Gastrocnemius medialis (tissue), 4 donors: ENCODE data around the gene KANSL1. TPM values are rescaled to one million over a fixed set of nuclear protein-coding genes. Genes with fewer than 3 reads are reported as not detected.
"Not testable (repeated sequence)": the region's sequence is repeated elsewhere in the genome, so short reads cannot be mapped to it uniquely, and the experiment has no call there.

ENCODE experiments used
- ATAC-seq, 2 donors: fragments of 150-250 bp; one replicate each; pipeline ENCODE4 v1.9.1; 2016
- DNase-seq, 2 donors: peaks; one replicate each; pipeline ENCODE4 v3.0.0-alpha.2; 2019
- H3K27ac ChIP-seq, 4 donors: fragments of 200-600 bp; sonication (generic); 1 replicate in 1 of 4; 2 replicates in 3 of 4; pipeline ENCODE4 v1.5.1; 2016 to 2018; ENCODE audit warnings: mild to moderate bottlenecking in 2 of 4, moderate library complexity in 1 of 4
- H3K27me3 ChIP-seq, 3 donors: fragments of 200-600 bp; sonication (generic) in 2 of 3; 1 replicate in 1 of 3; 2 replicates in 2 of 3; pipeline versions ENCODE4 v1.5.1 to v1.6.0; 2016 to 2019; ENCODE audit warnings: mild to moderate bottlenecking in 1 of 3, moderate library complexity in 1 of 3
- H3K36me3 ChIP-seq, 2 donors: fragments of 200-600 bp; sonication (generic) in 1 of 2; one replicate each; pipeline ENCODE4 v1.5.1; 2017 to 2018
- H3K4me1 ChIP-seq, 2 donors: fragments of 200-600 bp; sonication (generic) in 1 of 2; one replicate each; pipeline ENCODE4 v1.5.1; 2016 to 2017; ENCODE audit warnings: mild to moderate bottlenecking in 2 of 2
- H3K4me3 ChIP-seq, 4 donors: fragments of 200-600 bp; sonication (generic) in 3 of 4; 1 replicate in 1 of 4; 2 replicates in 3 of 4; pipeline ENCODE4 v1.5.1; 2016 to 2019; ENCODE audit warnings: mild to moderate bottlenecking in 2 of 4
- H3K9me3 ChIP-seq, 3 donors: fragments of 200-600 bp; sonication (generic) in 2 of 3; 1 replicate in 1 of 3; 2 replicates in 2 of 3; pipeline ENCODE4 v1.5.1; 2016 to 2019
- POLR2A ChIP-seq, 2 donors: fragments of 450-650 bp; IDR thresholded peaks; one replicate each; pipeline ENCODE4 v1.6.1; 2017; ENCODE audit warnings: antibody characterized with exemption in 2 of 2, mild to moderate bottlenecking in 2 of 2, moderate library complexity in 2 of 2
- in situ Hi-C, 4 donors: fragments of 200-750 bp; cut with MboI; loops; one replicate each; pipeline versions ENCODE4 v1.15.0 to v1.8.0; 2017; ENCODE audit warnings: low sequenced_read_pairs in 4 of 4
- intact Hi-C: fragments of 100-400 bp; cut with DNase I; formaldehyde crosslinking; loops from one replicate; pipeline ENCODE4 v1.15.1; 2023; ENCODE audit warnings: low total_unique reads
- total RNA-seq, 4 donors: library from RNA; depleted of rRNA; stranded (reverse); fragments of >200 nt; gene quantifications; one replicate each; pipeline versions ENCODE4 v1.1.0 to v1.2.3, GENCODE V29; 2016
- TF ChIP-seq, protein P1 (sequence below), 5 experiments: fragments of 450-650 bp in 3 of 5; fragments of 200-600 bp in 2 of 5; sonication (generic) in 2 of 5; IDR thresholded peaks in 4 of 5; conservative IDR thresholded peaks in 1 of 5; 1 replicate in 4 of 5; 2 replicates in 1 of 5; pipeline ENCODE4 v1.5.1; 2016 to 2019; ENCODE audit warnings: antibody characterized with exemption in 5 of 5, mild to moderate bottlenecking in 3 of 5, moderate library complexity in 3 of 5

The KANSL1 gene
- total RNA-seq, 4 donors from 2014 or later, result 19.9 to 35.9 (median 31.2) TPM

DNA sequence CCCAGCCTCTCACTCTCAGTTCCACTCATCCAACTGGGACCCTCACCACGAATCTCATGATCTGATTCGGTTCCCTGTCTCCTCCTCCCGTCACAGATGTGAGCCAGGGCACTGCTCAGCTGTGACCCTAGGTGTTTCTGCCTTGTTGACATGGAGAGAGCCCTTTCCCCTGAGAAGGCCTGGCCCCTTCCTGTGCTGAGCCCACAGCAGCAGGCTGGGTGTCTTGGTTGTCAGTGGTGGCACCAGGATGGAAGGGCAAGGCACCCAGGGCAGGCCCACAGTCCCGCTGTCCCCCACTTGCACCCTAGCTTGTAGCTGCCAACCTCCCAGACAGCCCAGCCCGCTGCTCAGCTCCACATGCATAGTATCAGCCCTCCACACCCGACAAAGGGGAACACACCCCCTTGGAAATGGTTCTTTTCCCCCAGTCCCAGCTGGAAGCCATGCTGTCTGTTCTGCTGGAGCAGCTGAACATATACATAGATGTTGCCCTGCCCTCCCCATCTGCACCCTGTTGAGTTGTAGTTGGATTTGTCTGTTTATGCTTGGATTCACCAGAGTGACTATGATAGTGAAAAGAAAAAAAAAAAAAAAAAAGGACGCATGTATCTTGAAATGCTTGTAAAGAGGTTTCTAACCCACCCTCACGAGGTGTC lies 167.6 kb downstream of the KANSL1 start:
- H3K36me3 ChIP-seq, result peaks cover 0 to 49% of the 10 kb centered on the region in 2 donors
- no peak for ATAC-seq

DNA sequence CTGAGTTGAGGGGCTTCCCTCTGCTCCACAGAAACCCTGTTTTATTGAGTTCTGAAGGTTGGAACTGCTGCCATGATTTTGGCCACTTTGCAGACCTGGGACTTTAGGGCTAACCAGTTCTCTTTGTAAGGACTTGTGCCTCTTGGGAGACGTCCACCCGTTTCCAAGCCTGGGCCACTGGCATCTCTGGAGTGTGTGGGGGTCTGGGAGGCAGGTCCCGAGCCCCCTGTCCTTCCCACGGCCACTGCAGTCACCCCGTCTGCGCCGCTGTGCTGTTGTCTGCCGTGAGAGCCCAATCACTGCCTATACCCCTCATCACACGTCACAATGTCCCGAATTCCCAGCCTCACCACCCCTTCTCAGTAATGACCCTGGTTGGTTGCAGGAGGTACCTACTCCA lies 168.2 kb downstream of the KANSL1 start:
- TF ChIP-seq POLR2A (IDR thresholded peaks at IDR 0.05), result no peak
- TF ChIP-seq, protein P1, sequence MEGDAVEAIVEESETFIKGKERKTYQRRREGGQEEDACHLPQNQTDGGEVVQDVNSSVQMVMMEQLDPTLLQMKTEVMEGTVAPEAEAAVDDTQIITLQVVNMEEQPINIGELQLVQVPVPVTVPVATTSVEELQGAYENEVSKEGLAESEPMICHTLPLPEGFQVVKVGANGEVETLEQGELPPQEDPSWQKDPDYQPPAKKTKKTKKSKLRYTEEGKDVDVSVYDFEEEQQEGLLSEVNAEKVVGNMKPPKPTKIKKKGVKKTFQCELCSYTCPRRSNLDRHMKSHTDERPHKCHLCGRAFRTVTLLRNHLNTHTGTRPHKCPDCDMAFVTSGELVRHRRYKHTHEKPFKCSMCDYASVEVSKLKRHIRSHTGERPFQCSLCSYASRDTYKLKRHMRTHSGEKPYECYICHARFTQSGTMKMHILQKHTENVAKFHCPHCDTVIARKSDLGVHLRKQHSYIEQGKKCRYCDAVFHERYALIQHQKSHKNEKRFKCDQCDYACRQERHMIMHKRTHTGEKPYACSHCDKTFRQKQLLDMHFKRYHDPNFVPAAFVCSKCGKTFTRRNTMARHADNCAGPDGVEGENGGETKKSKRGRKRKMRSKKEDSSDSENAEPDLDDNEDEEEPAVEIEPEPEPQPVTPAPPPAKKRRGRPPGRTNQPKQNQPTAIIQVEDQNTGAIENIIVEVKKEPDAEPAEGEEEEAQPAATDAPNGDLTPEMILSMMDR (IDR thresholded peaks at IDR 0.05 in 4 of 5, conservative IDR thresholded peaks at IDR 0.05 in 1 of 5), result no peak
- in situ Hi-C loops, result no loop called here
- H3K36me3 ChIP-seq, result peaks cover 0 to 49% of the 10 kb centered on the region in 2 donors
- no peak overlapping the region for H3K4me3 ChIP-seq
- peak overlapping the region in 1 of 4 donors; percentile 74 for H3K27ac ChIP-seq
- intact Hi-C loops, result no loop called here
- H3K4me1 ChIP-seq, result peaks cover 16 to 18% of the 10 kb centered on the region in 2 donors
- H3K9me3 ChIP-seq, result no peaks in the 10 kb centered on the region
- H3K27me3 ChIP-seq, result no peaks in the 10 kb centered on the region
- DNase-seq, result no peak
- ATAC-seq, result no peak

More for the DNA sequence above, 167.6 kb downstream of the KANSL1 start:
- peak overlapping the region in 2 of 4 donors; percentile 47 to 74 for H3K27ac ChIP-seq
- no peaks in the 10 kb centered on the region for H3K9me3 ChIP-seq
- in situ Hi-C loops (no loop called here), intact Hi-C loops (no loop called here)
- TF ChIP-seq, protein P1 (IDR thresholded peaks at IDR 0.05 in 4 of 5, conservative IDR thresholded peaks at IDR 0.05 in 1 of 5), result no peak
- TF ChIP-seq POLR2A (IDR thresholded peaks at IDR 0.05), result no peak
- H3K4me1 ChIP-seq, result peaks cover 16 to 18% of the 10 kb centered on the region in 2 donors
- no peak for DNase-seq
- no peak overlapping the region for H3K4me3 ChIP-seq
- H3K27me3 ChIP-seq, result no peaks in the 10 kb centered on the region

DNA sequence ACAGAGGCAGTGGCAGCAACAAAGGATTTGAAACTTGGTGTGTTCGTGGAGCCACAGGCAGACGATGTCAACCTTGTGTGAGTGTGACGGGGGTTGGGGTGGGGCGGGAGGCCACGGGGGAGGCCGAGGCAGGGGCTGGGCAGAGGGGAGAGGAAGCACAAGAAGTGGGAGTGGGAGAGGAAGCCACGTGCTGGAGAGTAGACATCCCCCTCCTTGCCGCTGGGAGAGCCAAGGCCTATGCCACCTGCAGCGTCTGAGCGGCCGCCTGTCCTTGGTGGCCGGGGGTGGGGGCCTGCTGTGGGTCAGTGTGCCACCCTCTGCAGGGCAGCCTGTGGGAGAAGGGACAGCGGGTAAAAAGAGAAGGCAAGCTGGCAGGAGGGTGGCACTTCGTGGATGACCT lies 168.6 kb downstream of the KANSL1 start:
- in situ Hi-C loops, result no loop called here
- Histone ChIP-seq H3K27me3 (no peaks in the 10 kb centered on the region), H3K36me3 (peaks cover 0 to 45% of the 10 kb centered on the region in 2 donors), H3K27ac (peak overlapping the region in 1 of 4 donors; percentile 74), H3K4me1 (peaks cover 16 to 18% of the 10 kb centered on the region in 2 donors), H3K9me3 (no peaks in the 10 kb centered on the region), H3K4me3 (no peak overlapping the region)
- DNase-seq (no peak), ATAC-seq (no peak)
- intact Hi-C loops, result no loop called here
- TF ChIP-seq POLR2A (IDR thresholded peaks at IDR 0.05), result no peak
- TF ChIP-seq, protein P1 (IDR thresholded peaks at IDR 0.05 in 4 of 5, conservative IDR thresholded peaks at IDR 0.05 in 1 of 5), result no peak

DNA sequence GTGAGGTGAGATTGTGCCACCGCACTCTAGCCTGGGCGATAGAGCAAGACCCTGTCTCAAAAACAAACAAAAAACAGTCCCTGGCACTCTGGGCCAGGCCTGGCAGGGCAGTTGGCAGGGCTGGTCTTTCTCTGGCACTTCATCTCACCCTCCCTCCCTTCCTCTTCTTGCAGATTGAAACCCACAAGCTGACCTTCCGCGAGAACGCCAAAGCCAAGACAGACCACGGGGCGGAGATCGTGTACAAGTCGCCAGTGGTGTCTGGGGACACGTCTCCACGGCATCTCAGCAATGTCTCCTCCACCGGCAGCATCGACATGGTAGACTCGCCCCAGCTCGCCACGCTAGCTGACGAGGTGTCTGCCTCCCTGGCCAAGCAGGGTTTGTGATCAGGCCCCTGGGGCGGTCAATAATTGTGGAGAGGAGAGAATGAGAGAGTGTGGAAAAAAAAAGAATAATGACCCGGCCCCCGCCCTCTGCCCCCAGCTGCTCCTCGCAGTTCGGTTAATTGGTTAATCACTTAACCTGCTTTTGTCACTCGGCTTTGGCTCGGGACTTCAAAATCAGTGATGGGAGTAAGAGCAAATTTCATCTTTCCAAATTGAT lies 169.3 kb downstream of the KANSL1 start:
- in situ Hi-C loops, result no loop called here
- peaks cover 0 to 38% of the 10 kb centered on the region in 2 donors for H3K36me3 ChIP-seq

DNA sequence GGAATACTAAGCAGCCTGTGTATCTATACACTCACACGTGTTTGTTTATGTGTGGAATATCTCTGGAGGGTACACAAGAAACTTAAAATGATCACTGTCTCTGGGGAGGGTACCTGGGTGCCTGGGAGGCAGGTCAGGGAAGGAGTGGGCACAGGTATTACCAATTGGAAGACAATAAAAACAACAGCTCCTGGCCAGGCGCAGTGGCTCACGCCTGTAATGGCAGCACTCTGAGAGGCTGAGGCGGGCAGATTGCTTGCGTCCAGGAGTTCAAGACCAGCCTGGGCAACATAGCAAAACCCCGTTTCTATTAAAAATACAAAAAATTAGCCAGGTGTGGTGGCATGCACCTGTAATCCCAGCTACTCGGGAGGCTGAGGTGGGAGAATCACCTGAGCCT lies 169.9 kb downstream of the KANSL1 start:
- Histone ChIP-seq H3K4me1 (peaks cover 15 to 17% of the 10 kb centered on the region in 2 donors), H3K36me3 (peaks cover 0 to 37% of the 10 kb centered on the region in 2 donors)
- intact Hi-C loops, H3K9me3 ChIP-seq, ATAC-seq, in situ Hi-C loops, H3K27me3 ChIP-seq, H3K4me3 ChIP-seq, DNase-seq, H3K27ac ChIP-seq: not testable (repeated sequence)

More for the DNA sequence above, 169.3 kb downstream of the KANSL1 start:
- no peak overlapping the region for H3K4me3 ChIP-seq
- no peak for TF ChIP-seq POLR2A (IDR thresholded peaks at IDR 0.05)
- TF ChIP-seq, protein P1 (IDR thresholded peaks at IDR 0.05 in 4 of 5, conservative IDR thresholded peaks at IDR 0.05 in 1 of 5), result no peak
- H3K4me1 ChIP-seq, result peaks cover 16 to 18% of the 10 kb centered on the region in 2 donors
- no peak overlapping the region for H3K27ac ChIP-seq
- H3K9me3 ChIP-seq, result no peaks in the 10 kb centered on the region
- H3K27me3 ChIP-seq, result no peaks in the 10 kb centered on the region
- intact Hi-C loops, result no loop called here
- ATAC-seq (no peak), DNase-seq (no peak)
